HG02798 (cell line): ENCODE measurements around the gene RAPGEF5.
A peak's percentile ranks its signal among the peaks of the same experiment; 100 is the strongest.
"Not testable (repeated sequence)": the region's sequence is repeated elsewhere in the genome, so short reads cannot be mapped to it uniquely, and the experiment has no call there.

Source experiments
- ATAC-seq: cut with Tn5 transposase; IDR thresholded peaks from one replicate; pipeline ENCODE4 v1.9.1; 2021; ENCODE audit warnings: mild to moderate bottlenecking; ENCODE audit not compliant: unreplicated experiment, poor library complexity

Gene RAPGEF5

DNA sequence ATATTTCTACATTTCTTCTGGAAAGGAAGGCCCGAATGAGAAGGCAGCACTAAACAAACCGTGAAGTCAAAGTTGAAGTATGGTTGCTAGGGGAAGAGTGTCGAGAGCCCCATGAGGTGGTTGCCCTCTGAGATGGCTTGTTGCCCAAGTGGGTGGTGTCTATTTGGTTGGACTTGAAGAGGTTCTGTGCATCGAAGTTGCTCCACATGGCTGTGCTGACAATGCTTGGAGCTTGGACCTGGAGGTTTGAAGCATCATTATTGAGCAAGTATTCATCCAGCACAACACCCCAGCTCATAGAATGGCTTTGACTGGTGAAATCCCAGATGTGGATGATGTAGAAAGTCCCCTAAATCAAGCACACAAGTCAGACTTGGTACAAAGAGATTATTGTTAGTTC lies 246.1 kb downstream of the RAPGEF5 start:
- ATAC-seq, result no peak

DNA sequence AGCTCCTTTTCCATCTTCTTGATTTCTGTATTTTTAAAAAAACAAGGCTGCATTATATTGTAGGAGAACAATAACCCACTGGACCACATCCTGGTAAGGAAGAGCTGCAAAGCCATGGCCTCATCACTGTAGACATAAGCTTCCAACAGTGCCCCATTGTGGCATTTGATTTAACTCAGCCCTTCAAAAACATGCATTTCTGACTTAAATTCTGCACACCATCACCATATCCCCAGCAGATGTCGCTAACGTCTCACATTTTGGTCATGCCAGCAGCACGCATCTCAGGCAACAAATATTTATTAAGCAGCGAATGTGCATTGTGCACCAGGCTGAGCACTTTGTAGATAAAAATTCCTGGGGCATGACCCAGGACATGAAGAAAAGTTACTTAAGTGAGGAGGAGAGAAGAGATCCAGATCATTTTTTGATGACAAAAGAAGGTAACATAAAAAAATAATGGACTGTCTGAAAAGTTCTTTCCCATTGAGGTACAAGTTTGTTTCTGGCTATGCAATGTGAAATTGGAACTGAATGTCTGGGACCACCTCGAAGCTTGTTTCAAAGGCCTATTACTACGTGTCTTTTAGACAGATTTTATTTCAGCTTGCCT lies 246.6 kb downstream of the RAPGEF5 start:
- peak; percentile 75 for ATAC-seq

DNA sequence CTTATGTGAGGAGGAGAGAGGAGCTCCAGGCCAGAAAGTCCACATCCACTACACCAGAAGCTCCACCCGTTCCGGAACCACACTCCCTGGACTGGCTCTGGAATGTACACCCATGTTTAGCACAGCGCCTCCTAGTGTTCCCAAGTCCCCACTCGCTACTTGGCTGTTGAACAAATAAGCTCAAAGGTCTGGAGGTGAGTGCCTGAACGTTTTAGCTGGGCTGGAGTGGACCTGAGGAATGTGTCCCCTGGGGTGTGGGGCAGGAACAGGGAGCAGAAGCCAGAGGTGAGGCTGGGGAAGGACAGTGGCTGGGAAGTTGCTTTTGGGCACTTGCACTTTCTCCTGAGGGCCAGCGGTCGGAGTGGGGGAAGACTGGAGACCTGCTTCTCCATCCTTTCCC lies 247.2 kb downstream of the RAPGEF5 start:
- no peak for ATAC-seq

DNA sequence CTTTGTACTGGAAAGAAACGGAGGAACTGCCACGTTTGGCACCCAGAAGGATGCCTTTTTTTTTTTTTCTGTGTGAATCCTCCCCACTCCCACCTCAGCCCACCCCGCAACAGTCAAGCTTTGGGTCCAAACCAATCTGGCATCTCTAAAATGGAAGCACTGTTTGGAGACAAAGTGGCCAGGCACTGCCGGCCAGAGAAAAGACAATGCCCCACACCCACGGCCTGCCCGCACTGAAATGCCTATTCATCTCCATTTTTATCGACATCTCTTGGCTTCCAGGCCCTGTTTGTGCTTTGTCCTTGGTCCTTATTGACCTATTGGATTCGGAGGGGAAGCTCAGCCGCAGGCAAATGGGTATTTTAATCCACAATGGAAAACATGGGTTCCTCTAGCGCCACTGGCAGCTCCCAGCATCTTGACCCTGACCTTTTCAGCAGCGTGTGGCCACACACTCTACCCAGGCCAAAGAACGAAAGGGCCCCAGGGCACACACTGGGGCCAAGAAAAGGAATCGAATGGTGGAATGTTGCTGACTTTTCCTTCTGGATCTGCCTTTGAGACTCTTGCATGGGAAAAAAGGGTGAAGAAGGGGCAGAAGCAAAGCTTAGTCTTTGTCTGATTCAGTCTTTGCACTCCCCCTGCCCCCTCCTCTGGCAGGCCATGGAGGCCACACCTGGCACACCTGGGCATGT lies 248.7 kb downstream of the RAPGEF5 start:
- no peak for ATAC-seq

DNA sequence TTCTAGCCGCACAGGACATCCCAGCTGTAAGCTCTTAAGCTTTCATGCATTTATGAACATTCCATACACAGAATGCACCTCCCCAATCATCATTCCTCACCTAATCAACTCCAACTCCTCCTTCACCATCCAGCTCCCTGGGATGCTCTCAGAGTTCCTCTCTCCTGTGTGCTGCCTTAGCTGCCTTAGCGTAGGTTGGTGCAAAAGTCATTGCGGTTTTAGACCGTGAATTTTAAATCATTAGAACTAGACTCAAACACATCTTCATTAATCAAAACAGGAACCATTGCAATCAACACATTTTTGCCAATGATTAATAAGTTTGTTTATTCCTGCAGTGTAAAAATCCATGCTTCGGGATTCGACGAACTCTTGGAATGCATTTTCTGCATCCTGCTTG lies 251.4 kb downstream of the RAPGEF5 start:
- no peak for ATAC-seq

DNA sequence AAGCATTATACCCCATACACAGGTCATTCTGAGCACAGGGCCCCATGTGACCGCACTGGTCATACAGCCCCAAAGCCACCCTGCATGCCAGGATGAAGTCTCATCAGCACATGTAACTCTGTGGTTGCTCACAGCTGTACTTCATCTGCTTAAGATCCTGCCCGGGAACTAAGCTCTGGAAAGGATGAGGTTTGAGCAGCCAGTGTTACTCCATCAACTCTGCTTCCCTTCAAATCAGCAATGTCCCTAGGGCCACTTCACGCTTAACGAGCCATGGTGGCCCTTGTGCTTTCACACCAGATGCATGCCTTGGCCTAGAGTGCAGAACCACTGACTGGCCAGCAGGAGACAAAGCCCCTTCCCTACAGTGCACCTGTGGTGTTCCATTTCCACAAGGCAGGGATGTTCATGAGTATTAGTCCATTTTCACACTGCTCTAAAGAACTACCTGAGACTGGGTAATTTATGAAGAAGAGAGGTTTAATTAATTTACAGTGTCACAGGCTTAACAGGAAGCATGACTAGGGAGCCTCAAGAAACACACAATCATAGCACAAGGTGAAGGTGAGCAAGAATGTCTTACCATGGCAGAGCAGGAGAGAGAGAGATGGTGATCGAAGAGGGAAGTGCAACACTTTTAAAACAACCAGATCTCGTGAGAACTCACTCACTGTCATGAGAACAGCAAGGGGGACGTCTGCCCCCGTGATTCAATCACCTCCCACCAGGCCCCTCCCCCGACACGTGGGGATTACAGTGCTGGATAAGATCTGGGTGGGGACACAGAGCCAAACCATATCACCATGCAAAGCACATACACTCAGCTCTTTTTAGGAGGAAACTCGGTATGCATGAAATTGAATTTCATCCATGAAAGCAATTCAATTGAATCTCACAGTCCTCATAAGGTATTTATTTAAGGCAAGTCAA lies 262.3 kb downstream of the RAPGEF5 start:
- ATAC-seq, result no peak

DNA sequence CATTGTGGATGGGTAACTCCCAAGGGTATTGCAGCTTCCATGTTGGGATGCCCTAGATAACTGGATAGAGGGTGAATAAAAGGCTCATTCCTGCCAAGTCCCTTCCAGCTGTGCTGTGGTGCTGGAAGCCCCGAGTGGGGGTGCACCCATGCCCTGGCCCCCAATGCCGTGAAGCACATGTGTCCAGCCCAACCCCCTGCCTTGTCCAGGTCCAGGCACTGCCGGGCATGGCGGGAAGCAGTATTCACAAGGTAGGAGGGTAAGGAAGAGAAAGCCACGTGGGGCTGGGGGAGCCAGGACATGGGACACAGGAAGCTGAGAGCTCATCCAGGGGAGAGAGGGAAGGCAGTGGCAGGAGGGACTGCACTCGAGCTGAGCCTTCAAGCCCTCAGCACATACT lies 263.0 kb downstream of the RAPGEF5 start:
- no peak for ATAC-seq

DNA sequence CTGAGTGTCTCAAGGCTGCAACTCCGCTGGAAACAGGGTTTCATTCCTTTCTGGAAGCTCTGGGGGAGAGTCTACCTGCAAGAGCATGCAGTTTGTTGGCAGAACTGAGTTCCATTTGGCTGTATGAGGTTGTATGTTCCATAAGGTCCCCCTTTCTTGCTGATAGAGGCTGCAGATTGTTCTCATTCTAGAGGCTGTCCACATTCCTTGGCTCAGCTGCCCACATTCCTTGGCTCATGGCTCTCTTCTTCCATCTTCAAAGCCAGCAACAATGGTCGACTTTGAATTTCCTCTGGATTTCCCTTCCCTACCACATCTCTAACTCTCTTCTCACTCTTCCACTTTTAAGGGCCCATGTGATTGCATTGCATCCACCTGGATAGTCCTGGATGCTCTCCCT lies 264.0 kb downstream of the RAPGEF5 start:
- no peak for ATAC-seq

DNA sequence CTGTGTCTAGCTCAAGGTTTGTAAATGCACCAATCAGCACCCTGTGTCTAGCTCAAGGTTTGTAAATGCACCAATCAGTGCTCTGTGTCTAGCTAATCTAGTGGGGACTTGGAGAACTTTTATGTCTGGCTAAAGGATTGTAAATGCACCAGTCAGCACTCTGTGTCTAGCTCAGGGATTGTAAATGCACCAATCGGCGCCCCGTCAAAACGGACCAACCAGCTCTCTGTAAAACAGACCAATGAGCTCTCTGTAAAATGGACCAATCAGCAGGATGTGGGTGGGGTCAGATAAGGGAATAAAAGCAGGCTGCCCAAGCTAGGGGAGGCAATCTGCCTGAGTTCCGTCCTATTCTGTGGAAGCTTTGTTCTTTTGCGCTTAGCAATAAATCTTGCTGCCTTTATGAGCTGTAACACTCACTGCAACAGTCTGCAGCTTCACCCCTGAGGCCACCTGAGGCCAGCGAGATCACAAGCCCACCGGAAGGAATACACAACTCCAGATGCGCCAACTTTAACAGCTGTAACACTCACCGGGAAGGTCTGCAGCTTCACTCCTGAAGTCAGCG lies 265.9 kb downstream of the RAPGEF5 start:
- ATAC-seq, result not testable (repeated sequence)

DNA sequence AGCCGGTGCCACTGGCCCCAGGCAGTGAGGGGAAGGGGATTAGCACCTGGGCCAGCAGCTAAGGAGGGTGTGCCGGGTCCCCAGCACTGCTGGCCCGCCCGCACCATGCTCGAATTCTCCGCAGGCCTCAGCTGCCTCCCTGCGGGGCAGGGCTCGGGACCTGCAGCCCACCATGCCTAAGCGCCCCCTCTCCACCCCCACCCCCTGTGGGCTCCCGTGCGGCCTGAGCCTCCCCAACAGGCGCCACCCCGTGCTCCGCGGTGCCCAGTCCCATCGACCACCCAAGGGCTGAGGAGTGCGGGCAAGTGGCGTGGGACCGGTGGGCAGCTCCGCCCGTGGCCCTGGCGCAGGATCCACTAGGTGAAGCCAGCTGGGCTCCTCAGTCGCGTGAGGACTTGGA lies 266.4 kb downstream of the RAPGEF5 start:
- no peak for ATAC-seq

DNA sequence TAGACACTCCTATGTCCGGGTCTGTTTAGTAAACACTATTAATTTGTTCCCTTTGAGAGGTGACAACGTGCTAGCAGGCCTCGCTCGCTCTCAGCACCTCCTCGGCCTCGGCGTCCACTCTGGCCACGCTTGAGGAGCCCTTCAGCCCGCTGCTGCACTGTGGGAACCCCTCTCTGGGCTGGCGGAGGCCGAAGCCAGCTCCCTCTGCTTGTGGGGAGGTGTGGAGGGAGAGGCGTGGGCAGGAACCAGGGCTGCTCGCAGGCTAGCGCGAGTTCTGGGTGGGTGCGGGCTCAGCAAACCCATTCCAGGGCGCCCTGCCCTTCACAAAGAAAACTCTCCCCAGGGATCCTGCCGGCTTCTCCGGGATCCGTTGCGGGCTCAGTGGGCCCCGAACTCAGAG lies 266.8 kb downstream of the RAPGEF5 start:
- ATAC-seq, result no peak

DNA sequence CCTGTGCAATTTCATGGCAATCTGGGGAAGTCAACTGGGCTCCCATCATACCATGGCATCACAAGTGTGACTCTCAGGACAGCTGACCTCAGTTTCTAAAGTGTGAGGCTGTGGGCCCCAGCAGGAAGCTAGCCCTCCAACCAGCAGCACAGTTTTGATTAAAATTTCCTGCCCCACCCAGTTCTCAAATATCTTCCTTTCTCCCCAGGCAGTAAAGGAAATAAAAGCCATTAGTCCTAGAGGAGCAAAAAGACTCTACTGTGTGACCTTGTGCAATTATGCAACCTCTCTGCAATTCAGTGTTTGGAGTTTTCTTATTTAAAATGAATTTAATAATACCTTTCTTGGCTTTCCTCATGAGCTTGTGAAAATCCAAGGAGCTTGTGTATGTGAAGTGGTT lies 268.1 kb downstream of the RAPGEF5 start:
- ATAC-seq, result no peak

DNA sequence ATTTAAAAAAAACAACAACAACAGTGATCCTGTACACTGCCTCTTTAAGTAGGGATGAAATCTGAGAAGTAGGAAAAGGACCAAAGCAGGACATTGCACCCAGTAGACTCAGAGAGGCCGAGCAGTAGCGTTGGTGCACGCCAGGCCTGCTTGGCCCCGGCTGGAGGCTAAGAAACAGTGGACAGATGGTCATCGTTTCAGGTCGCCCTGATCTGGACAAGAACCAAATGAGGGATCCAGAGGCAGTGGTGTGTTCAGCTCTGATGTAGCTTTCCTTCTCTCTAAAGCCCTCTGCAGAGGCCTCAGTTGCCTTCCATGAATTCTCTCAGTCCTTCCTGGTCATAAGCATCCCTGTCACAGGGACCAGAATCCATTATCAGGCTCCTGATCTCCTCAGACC lies 269.1 kb downstream of the RAPGEF5 start:
- no peak for ATAC-seq

DNA sequence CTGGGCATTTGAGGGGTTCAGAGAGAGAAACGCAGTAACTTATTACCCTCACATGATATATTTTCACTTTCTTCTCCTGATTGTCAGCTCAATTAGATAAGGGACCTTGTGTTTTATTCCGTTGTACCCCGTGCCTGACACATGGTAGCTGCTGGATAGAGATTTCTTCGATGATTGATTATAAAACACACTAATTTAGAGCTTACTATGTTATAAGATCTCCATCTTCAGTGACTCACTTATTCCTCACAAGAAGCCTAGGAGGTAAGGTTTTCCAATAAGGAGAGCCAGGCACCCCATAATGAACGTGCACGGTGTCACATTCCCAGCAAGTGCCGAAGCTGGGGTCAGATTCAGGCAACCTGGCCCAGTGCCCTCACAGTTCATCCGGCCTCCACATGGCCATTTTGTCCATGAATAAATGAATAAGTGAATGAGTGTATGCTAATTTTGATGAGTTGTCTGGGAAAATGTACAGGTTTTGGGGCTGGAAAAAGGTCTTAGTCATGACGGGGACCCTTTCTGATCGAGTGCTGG lies 273.2 kb downstream of the RAPGEF5 start:
- no peak for ATAC-seq

DNA sequence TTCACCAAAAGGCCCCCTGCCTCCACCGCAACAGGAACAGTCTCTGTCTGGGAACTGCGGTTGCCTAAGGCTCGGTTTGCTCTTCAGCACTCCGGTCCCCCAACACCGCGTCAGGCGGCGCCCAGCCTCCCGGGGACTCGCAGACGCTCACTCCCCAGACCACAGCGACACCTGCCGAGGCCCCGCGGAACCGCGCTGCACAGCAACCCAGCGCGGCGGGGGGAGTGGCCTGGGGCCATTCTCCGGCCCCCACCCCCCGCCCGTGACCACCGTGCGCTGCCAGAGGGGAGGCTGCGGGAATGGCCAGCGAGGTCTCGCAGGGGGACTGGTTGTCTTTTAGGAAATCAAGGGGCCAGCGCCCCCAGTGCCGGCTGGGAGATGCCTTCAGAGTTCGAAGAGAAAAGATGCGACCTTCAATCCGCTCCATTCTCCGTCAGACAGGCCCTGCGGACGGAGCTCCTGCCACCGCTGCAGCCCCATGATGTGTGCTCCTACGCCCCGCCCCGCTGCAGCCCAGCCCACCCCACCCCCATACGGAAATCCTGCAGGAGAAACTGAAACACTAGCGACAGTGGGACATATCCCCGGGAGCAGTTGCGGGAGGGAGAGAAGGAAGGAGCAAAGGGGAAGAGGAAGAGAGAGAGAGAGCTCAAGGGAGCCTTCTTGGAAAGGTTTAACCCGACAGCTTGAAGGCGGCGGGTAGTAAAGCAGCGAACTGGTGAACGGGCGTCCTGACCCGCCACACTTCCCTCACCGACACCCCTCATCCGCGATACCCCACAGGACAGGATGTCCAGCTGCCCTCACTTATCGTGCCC lies 273.9 kb downstream of the RAPGEF5 start:
- peak; percentile 99 for ATAC-seq

DNA sequence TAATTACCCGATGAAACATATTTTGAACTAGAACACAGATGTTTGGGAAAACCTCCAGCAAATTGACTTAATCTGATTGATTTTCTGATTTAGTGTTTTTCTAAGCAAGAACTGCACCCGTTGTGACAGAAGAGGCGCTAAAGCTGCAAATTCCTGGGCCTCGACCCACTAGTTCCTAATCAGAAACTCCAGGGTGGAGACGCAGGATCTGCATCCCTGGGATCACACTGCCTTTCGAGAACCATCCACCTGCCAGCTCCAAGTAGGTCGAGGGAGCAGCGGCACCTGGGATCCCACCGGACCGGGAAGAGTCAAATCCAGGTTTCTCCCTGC lies 274.4 kb downstream of the RAPGEF5 start:
- no peak for ATAC-seq

DNA sequence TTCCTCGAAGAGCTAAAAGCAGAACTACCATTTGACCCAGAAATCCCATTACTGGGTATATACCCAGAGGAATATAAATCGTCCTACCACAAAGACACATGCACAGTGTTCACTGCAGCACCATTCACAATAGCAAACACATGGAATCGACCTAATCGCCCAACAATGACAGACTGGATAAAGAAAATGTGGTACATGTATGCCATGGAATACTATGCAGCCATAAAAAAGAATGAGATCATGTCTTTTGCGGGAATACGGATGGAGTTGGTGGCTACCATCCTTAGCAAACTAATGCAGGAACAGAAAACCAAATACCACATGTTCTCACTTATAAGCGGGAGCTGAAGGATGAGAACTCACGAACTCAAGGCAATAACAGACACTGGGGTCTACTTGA lies 276.7 kb downstream of the RAPGEF5 start:
- ATAC-seq, result not testable (repeated sequence)

DNA sequence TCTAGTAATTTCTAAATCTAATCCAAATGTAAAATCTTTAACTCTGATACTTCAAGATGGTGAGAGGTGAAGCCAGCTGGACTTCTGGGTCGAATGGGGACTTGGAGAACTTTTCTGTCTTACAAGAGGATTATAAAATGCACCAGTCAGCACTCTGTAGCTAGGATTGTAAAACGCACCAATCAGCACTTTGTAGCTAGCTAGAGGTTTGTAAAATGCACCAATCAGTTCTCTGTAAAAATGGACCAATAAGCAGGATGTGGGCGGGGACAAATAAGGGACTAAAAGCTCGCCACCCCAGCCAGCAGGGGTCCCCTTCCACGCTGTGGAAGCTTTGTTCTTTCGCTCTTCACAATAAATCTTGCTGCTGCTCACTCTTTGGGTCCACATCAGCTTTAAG lies 278.1 kb downstream of the RAPGEF5 start:
- ATAC-seq, result not testable (repeated sequence)

DNA sequence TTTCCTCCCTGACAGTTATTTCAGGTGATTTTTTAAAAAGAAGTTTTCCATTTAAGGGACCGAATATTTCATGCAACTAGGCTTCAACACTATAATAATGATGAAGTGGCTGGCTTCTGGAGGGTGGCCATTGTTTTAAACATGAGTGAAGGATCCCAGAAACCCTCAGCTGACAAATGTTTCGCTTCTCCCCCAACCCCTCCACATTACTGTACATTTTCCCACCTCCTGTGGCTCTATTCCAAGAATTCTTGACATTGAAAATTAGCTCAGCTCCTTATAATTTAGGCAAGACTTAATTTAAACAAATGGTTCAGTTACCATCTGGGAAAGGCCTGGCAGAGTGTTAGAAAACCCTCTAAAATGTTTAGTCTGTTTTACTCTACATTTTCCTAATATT lies 281.4 kb downstream of the RAPGEF5 start:
- no peak for ATAC-seq

DNA sequence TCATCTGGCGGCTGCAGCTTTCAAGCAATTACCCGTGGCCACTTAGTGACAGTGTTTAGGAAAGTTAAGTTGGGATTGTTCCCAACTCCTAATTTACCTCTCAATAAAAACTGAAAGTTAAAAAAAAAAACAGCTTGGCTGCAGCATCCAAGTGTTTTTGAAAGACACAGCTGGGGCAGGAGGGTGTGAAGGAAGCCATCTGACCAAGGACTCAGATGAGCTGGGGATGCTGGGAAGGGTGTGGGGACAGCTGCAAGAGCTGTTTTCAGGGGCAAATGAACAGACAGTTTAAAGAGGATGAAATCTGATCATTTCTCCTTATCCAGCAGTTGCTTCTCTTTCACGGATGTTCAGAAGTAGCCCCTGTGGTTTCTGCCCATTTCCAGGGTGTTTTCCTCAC lies 282.1 kb downstream of the RAPGEF5 start:
- ATAC-seq, result no peak
